K562 (cell line): ENCODE data around the gene SET. TPM values are rescaled to one million over a fixed set of nuclear protein-coding genes. Genes with fewer than 3 reads are reported as not detected.

Source experiments
- ARID3B ChIP-seq: fragments of 250-450 bp; sonication (Bioruptor Pico); IDR thresholded peaks from 2 replicates; pipeline ENCODE4 v1.4.0; 2020; ENCODE audit warnings: borderline replicate concordance
- BCOR ChIP-seq: fragments of 450-650 bp; IDR thresholded peaks from 2 replicates; pipeline ENCODE4 v1.6.1; 2016
- CTCF ChIP-seq, 3 experiments: IDR thresholded peaks in 2 of 3; conservative IDR thresholded peaks in 1 of 3; 2 replicates each; pipeline ENCODE4 v1.5.1; 2011 to 2012; ENCODE audit warnings: low read length in 3 of 3, mild to moderate bottlenecking in 3 of 3, control low read depth in 2 of 3, improper control_type of control experiment in 1 of 3, inconsistent platforms in 1 of 3, low read depth in 1 of 3, mixed read lengths in 1 of 3, moderate library complexity in 1 of 3; ENCODE audit not compliant: insufficient read depth in 2 of 3
- FOXP1 ChIP-seq: sonication (generic); formaldehyde crosslinking; IDR thresholded peaks from 2 replicates; pipeline ENCODE4 v1.8.0; 2022; ENCODE audit warnings: mild to moderate bottlenecking, missing genetic modification reagents
- HEY1 ChIP-seq: fragments of 250-450 bp; sonication (Bioruptor Pico); IDR thresholded peaks from 2 replicates; pipeline ENCODE4 v1.5.0; 2020; ENCODE audit warnings: mild to moderate bottlenecking, moderate library complexity, borderline replicate concordance
- KDM2B ChIP-seq: fragments of 250-450 bp; sonication (Bioruptor Pico); IDR thresholded peaks from 2 replicates; pipeline ENCODE4 v1.8.0; 2021; ENCODE audit warnings: mild to moderate bottlenecking, moderate library complexity
- MLLT1 ChIP-seq, 2 experiments: fragments of 450-650 bp; IDR thresholded peaks; 2 replicates each; pipeline ENCODE4 v1.6.1; 2016
- NUFIP1 ChIP-seq: fragments of 450-650 bp; IDR thresholded peaks from 2 replicates; pipeline ENCODE4 v1.6.1; 2018; ENCODE audit not compliant: partially characterized antibody
- RBM22 ChIP-seq: fragments of 200-400 bp; formaldehyde crosslinking; IDR thresholded peaks from 2 replicates; pipeline ENCODE4 v1.6.1; 2018; ENCODE audit warnings: low read length, low read depth; ENCODE audit not compliant: poor library complexity, severe bottlenecking
- RFX7 ChIP-seq: fragments of 250-450 bp; sonication (Bioruptor Pico); IDR thresholded peaks from 2 replicates; pipeline ENCODE4 v1.5.1; 2021; ENCODE audit warnings: mild to moderate bottlenecking
- SRSF9 ChIP-seq: fragments of 200-400 bp; formaldehyde crosslinking; IDR thresholded peaks from 2 replicates; pipeline ENCODE4 v1.6.1; 2017; ENCODE audit warnings: low read depth, low read length, borderline replicate concordance
- TARDBP ChIP-seq: fragments of 450-650 bp; IDR thresholded peaks from 2 replicates; pipeline ENCODE4 v1.6.1; 2016
- ZNF146 ChIP-seq: IDR thresholded peaks from one replicate; pipeline ENCODE4 v1.6.1; 2018; ENCODE audit warnings: missing compliant biosample characterization; ENCODE audit not compliant: unreplicated experiment
- ZNF174 ChIP-seq: fragments of 250-450 bp; sonication (Bioruptor Pico); IDR thresholded peaks from 2 replicates; pipeline ENCODE4 v1.4.0; 2020; ENCODE audit warnings: mild to moderate bottlenecking
- ZNF41 ChIP-seq: fragments of 250-450 bp; sonication (Bioruptor Pico); conservative IDR thresholded peaks from 2 replicates; pipeline ENCODE4 v1.4.0; 2020; ENCODE audit warnings: mild to moderate bottlenecking
- ZNF75A ChIP-seq: fragments of 450-650 bp; formaldehyde crosslinking; IDR thresholded peaks from 2 replicates; pipeline ENCODE4 v1.4.0; 2020; ENCODE audit warnings: mild to moderate bottlenecking
- ZNF766 ChIP-seq: fragments of 200-800 bp; sonication (Bioruptor generic); conservative IDR thresholded peaks from 2 replicates; pipeline ENCODE4 v1.6.1; 2016; ENCODE audit warnings: missing genetic modification characterization, missing compliant biosample characterization
- ZSCAN29 ChIP-seq: fragments of 450-650 bp; IDR thresholded peaks from 2 replicates; pipeline ENCODE4 v1.6.1; 2017
- polyA plus RNA-seq, 8 experiments: library from polyadenylated mRNA; depleted of rRNA in 4 of 8; stranded (reverse) in 5 of 8; unstranded in 3 of 8; fragments of >200 nt; fragmentation: Nextera tagmentation in 2 of 8; fragmentation: Illumina TruSeq in 1 of 8; extraction: Ambion mirVana in 2 of 8; extraction: Trizol in 1 of 8; gene quantifications; 2 replicates each; pipeline versions ENCODE4 v1.2.1 to v1.2.3, GENCODE V29; 2011 to 2014; ENCODE audit warnings: inconsistent platforms in 1 of 8, missing spikeins in 1 of 8
- total RNA-seq, 7 experiments: library from RNA; depleted of rRNA in 6 of 7; stranded (reverse); fragments of >200 nt in 6 of 7; fragmentation: Illumina TruSeq in 2 of 7; extraction: Trizol in 2 of 7; gene quantifications; 2 replicates each; pipeline versions ENCODE4 v1.2.1 to v1.2.3, GENCODE V29; 2011 to 2021; ENCODE audit warnings: low replicate concordance in 1 of 7

The SET gene
- total and polyA plus RNA-seq, 9 of the 15 experiments (the other 6 are each of a cell fraction or from before 2014, with no cell fraction given), result 404 to 1,447 (median 907) TPM

GRCh38 chr9:128656416-128657343 is 32.3 kb upstream of the SET start, which contains the start of gene DYNC2I2 (continued):
- peak; percentile 2 for TF ChIP-seq ZNF146
- TF ChIP-seq ZNF41 (CRISPR knock-in tag), result 0 out of 2 replicates have a peak, but pooled peaks have one; percentile 57
- peak; percentile 62; the same call in 1 of the 2 replicates for TF ChIP-seq BCOR
- TF ChIP-seq ZSCAN29, result no peak; the same call in 1 of the 2 replicates
- TF ChIP-seq ZNF75A (CRISPR knock-in tag), result peak; percentile 60; the same call in 1 of the 2 replicates
- peak; percentile 52; the same call in 1 of the 2 replicates for TF ChIP-seq KDM2B (CRISPR knock-in tag)
- TF ChIP-seq SRSF9, result no peak
- no peak for TF ChIP-seq NUFIP1
- TF ChIP-seq ZNF766 (CRISPR knock-in tag), result peak; percentile 98
- TF ChIP-seq CTCF (IDR thresholded peaks at IDR 0.05 in 2 of 3, conservative IDR thresholded peaks at IDR 0.05 in 1 of 3; ENCODE audit: insufficient read depth in 2 of 3, low read depth in 1 of 3, low read length in 3 of 3), result no peak; a peak in 1 of 6 replicates
- peak; percentile 97 for TF ChIP-seq RBM22
- TF ChIP-seq TARDBP, result peak; percentile 91
- TF ChIP-seq MLLT1 (IDR thresholded peaks at IDR 0.05), result peak in 1 of 2 experiments; percentile 91; a peak in 2 of 4 replicates
- TF ChIP-seq HEY1, result no peak
- TF ChIP-seq FOXP1 (CRISPR knock-in tag), result no peak; the same call in 1 of the 2 replicates
- TF ChIP-seq RFX7 (CRISPR knock-in tag), result peak; percentile 70; the same call in 1 of the 2 replicates
- TF ChIP-seq ARID3B, result peak; percentile 88; the same call in 1 of the 2 replicates
- TF ChIP-seq ZNF174 (CRISPR knock-in tag), result peak; percentile 92; the same call in 1 of the 2 replicates
